SK-N-SH treated with all-trans-retinoic acid at 6 μM for 48 hours (cell line): ENCODE measurements around the gene ZNF514.

ENCODE experiments used
- ESRRG ChIP-seq: fragments of 250-450 bp; sonication (Bioruptor Pico); IDR thresholded peaks from 2 replicates; pipeline ENCODE4 v1.6.1; 2021; ENCODE audit warnings: mild to moderate bottlenecking
- ZFP3 ChIP-seq: fragments of 250-450 bp; sonication (Bioruptor Pico); IDR thresholded peaks from 2 replicates; pipeline ENCODE4 v1.5.0; 2020; ENCODE audit warnings: mild to moderate bottlenecking, moderate library complexity
- TF ChIP-seq, protein P1 (sequence below): fragments of 250-450 bp; sonication (Bioruptor Pico); IDR thresholded peaks from 2 replicates; pipeline ENCODE4 v1.8.0; 2021; ENCODE audit warnings: low read depth, mild to moderate bottlenecking, moderate library complexity, borderline replicate concordance

DNA sequence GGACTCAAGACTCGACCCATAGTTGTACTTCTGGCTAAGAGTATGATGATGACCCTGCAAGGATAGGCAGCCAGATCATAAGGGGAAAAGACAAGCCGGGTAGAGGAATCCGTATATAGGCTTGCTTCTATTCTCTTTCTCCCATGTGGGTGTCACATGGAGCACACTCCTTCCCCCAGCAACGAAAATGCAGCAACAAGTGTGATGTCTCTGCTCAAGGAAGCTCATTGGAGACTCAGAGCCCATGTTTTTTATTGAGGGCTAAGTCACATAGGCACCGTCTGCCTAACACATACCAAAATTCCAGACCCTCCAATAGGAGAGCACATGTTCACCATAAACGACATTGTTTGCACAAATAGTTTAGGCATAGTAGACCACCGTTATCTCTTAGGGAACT lies 12.3 kb upstream of the ZNF514 start:
- TF ChIP-seq ZFP3 (CRISPR knock-in tag) (no peak), ESRRG (CRISPR knock-in tag) (no peak)
- TF ChIP-seq, protein P1, sequence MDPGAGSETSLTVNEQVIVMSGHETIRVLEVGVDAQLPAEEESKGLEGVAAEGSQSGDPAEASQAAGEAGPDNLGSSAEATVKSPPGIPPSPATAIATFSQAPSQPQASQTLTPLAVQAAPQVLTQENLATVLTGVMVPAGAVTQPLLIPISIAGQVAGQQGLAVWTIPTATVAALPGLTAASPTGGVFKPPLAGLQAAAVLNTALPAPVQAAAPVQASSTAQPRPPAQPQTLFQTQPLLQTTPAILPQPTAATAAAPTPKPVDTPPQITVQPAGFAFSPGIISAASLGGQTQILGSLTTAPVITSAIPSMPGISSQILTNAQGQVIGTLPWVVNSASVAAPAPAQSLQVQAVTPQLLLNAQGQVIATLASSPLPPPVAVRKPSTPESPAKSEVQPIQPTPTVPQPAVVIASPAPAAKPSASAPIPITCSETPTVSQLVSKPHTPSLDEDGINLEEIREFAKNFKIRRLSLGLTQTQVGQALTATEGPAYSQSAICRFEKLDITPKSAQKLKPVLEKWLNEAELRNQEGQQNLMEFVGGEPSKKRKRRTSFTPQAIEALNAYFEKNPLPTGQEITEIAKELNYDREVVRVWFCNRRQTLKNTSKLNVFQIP: no peak
